Keratinocyte (primary cell): Measurements from ENCODE around the gene LGR4.

Source experiments
- CTCF ChIP-seq, 3 experiments: IDR thresholded peaks in 1 of 3; conservative IDR thresholded peaks in 1 of 3; optimal IDR thresholded peaks in 1 of 3; 2 replicates in 2 of 3; 3 replicates in 1 of 3; pipeline versions ENCODE3 to v1.5.1; 2011; ENCODE audit warnings: low read length in 3 of 3, mild to moderate bottlenecking in 3 of 3, moderate library complexity in 2 of 3, control low read depth in 1 of 3, inconsistent platforms in 1 of 3; ENCODE audit not compliant: insufficient read depth in 2 of 3; ENCODE audit errors: extremely low read depth in 1 of 3
- EZH2 ChIP-seq: IDR thresholded peaks from one replicate; pipeline ENCODE4 v1.6.1; 2012; ENCODE audit warnings: inconsistent platforms, mild to moderate bottlenecking, low read length, moderate library complexity

DNA sequence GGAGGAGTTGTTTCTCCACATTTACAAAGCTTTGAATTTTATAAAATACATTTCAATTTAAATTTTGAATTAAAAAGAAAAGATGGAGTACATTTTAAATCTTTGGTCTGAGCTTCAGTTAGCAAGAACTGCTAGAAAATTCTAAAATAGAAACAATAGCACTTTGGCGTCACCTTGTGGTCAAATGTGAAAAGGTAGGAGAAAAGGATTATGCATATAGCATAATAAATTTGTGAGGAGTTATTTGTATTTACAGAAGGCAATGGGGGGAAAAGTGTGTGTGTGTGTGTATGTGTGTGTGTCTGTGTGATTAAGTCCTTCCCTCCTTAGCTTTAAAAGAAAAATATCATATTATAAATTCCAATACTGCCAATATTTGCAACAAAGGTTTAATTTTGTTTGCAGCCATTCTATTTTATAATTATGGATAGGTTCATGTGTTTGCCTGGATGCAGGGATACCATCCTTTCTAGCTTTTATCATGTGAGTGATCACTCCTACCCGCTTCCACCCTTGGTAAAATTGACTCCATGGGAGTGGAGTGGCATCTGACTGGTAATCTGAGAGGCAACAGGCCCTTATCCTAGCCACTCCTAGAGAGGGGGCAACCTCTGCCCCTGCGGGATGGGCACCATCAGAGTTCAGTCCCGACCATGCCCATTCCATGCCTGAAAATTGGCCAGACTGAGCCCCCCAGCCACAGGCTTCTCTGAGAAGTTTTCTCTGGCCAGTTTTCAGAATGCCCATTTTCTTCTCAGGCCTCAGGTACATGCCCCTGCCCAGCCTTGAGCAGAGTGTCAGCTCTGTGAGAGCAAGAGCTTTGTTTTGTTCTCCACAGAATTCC is 13.6 kb upstream of the LGR4 start:
- TF ChIP-seq CTCF (optimal IDR thresholded peaks at IDR 0.05 in 1 of 3, IDR thresholded peaks at IDR 0.05 in 1 of 3, conservative IDR thresholded peaks at IDR 0.05 in 1 of 3; ENCODE audit: extremely low read depth in 1 of 3, insufficient read depth in 2 of 3, low read length in 3 of 3) (peak in 2 of 3 experiments; percentile 77 to 78), EZH2 (no peak)
